GM10266 (cell line): ENCODE measurements around the gene NHLH2.

Experiments
- DNase-seq: peaks from one replicate; pipeline ENCODE4 v3.0.0; 2012; ENCODE audit errors: extremely low spot score
- CTCF ChIP-seq: IDR thresholded peaks from 2 replicates; pipeline ENCODE4 v1.5.1; 2012; ENCODE audit warnings: mild to moderate bottlenecking, low read depth; ENCODE audit not compliant: control insufficient read depth, insufficient read depth; ENCODE audit errors: missing control alignments

The NHLH2 gene

GRCh38 chr1:115829023-115829674, 11.8 kb downstream of the NHLH2 start:
- no peak for TF ChIP-seq CTCF
- no peak for DNase-seq

GRCh38 chr1:115828101-115829022, 12.6 kb downstream of the NHLH2 start:
- no peak for DNase-seq
- no peak for TF ChIP-seq CTCF

GRCh38 chr1:115827452-115828044, 13.4 kb downstream of the NHLH2 start:
- DNase-seq = no peak
- TF ChIP-seq CTCF = no peak

GRCh38 chr1:115826628-115827027, 14.3 kb downstream of the NHLH2 start:
- no peak for TF ChIP-seq CTCF
- DNase-seq = no peak

GRCh38 chr1:115822117-115822516, 18.8 kb downstream of the NHLH2 start:
- TF ChIP-seq CTCF = no peak
- DNase-seq = no peak

GRCh38 chr1:115815694-115816093, 25.2 kb downstream of the NHLH2 start:
- DNase-seq = no peak
- TF ChIP-seq CTCF = no peak

- no peak for TF ChIP-seq CTCF
- DNase-seq = no peak
Measured at GRCh38 chr1:115814685-115815398, 26.1 kb downstream of the NHLH2 start.
